Fibroblast of gingiva (primary cell): ENCODE data around the gene CISD1.

Source experiments
- DNase-seq: peaks from one replicate; pipeline ENCODE4 v3.0.0-alpha.2; 2011; ENCODE audit warnings: low read depth

The CISD1 gene

DNA sequence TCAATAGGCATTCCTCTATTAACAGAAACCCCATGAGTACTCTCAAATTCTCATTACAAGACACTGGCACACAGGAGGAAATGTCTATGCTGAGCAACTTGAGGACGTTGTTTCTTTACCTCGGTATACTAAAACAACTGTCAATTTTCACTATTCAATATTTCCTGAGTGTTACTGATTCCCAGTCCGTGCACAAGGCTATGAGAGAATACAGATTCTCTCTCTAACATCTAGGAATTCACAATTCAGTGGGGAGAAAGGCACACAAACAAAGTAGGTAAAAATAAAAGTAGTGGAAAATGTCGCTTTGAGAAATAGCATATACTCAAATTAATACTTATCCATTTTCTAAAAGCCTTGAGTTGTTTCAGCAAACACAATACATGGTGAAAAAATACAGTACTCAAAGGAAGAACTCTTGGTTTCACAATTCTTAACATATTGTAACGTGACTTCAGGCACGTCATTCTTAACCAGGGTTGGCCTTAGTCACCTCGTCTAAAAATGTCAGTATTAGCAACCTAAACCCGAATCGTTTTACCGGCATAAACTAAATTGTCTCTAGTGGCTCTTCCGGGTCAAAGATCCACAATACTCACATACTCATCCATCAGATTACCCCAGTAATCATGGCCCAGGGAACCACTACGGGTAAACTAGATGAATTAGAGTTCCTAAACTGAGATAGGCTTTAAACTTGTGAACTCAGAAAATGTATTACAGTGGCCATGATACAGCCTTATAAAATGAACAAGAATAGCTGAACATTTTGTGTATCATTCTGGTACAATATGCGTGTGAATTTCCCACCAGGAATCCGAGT lies 2.7 kb upstream of the CISD1 start:
- DNase-seq = peak; percentile 75

DNA sequence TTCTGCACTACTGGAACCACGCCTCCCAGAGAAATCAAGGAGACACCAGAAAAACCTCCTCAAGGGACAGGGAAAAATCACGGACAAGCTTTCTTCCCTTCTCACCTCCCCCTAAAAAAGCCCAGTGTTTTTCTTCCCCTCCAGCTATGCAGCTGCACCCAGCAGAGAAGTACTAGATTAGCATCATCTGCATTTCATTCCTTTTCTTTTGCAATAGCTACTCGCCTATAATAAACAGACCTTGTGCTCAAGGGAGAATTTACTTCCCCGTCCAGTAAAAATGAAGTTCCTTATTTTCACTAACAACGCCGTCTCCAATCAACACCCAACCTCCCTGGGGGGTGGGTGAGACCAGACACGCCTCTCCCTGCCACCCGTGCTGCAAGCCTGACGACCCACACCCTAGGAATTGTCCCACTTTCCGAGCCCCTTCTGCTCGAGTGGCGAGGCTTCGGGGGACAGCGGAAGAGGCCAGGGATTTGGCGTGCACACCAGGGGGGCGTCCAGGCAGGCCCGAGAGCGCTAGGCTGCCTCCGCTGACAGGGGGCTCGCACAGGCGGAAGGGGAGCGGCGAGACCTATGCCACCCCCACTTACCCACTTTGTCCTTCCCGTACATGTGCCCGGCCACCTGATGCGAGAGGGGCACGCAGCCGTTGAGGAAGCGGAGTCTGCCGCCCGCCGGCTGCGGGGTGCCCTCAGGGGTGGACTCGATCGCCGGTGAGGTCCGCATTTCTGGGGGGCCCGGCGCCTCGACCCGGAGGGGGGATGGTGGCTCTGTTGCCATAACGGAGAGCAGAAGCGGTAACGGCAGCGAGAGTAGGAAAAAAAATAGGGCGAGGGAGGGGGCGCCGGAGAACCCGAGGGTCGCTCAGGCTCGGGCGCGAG lies 1.9 kb upstream of the CISD1 start:
- peak; percentile 88 for DNase-seq

DNA sequence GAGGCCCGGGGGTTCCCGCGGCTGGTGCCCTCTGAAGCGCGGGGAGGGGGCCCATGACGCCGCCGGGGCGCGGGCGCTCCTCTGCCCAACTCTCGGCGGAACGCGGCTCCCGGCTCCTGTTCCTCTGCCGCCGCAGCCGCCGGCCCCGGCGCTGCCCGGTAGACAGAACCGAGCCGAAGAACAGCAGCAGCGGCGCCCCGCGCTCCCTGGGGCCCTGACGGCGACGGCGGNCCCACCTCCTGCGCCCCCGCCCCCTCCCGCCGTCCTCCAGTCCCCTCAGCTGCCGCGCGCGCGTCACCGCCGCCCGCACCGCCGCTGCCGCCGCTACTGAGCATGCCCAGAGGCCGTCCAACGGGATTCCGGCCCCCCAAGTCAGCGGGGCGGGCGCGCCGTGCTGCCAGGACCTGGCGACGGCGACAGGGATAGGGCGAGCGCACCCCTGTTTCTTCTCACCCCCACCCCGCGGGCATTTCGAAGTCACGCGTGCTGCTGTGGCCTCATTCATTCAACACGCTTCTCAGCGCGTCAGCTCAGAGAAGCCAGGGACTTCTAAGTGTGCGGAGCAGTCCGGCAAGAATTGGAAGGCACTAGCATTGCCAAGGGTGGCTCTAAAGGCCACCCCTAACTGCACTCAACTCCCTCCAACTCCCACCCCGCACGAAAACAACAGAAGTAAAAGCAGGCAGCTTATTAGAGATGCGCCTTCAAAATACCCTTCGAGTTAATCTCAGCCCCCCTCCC lies 1.1 kb upstream of the CISD1 start, which contains the start of gene IPMK:
Gene IPMK, minus strand, starts transcription at position 182 of the 741 bp plus-strand sequence. CDS start 283 bp downstream, outside the sequence.
- peak; percentile 95 for DNase-seq

DNA sequence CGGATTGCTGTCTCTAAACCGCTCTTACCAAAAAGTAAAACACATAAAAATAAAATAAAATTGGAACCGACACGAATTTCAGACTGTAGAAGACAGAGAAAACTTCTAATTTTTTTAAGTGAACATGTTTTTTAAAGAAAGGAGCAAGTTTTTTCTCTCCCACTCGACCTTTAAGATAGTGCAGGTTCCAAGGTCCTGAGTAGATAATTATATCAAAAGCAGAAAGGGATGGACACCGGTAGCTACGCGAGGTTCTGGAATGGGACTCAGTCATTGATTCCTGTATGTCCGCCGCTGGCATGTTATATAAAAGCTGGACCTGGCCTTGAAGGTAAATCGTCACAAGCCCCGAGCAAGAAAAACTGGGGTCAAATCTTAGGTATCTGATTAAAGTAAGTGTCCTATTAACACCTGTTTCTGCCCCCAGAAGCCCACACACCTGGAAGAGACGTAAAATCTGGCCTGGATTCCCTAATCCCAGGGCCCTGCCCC lies 462 bp upstream of the CISD1 start:
- no peak for DNase-seq

DNA sequence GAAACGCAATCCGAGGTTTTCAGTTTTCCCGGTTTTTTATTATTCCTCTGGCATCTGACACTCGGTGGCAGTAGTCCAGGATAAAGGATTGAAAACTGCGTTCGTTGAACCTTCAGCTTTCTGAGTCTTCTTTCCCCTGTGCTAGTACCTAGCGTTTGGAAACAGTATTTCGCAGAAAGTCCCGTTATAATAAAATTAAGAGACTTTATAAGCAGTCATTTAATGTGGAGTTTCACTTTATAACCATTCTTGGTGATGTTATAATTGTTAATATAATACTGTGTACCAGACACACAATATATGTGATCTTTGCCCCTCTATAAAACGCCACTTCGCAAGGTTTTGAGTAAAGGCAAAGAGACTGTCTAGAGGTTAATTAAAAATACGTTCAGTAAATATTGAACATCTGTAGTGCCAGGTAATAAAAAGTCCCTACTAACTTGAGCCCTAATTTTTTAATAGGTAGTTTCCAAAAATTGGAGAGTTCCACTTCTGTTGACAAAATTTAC lies 874 bp downstream of the CISD1 start:
- DNase-seq = no peak

DNA sequence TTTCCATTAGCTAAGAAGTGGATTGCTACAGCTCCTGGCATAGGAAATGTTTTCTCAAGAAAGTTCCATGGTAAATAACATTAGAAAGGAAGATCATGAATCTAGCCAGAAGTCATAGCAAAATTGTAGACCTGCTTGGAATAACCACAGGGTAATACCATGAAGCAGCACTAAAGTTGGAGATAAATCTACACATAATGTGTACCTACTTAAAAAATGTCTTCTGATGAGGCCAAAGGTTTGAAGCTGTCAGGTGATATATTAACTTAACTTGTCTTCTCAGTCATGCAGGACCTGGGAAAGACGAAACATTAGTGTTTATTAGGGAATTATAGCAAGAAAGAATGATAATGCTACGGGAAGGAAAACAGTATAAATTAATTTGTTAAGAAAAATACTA lies 6.3 kb downstream of the CISD1 start:
- no peak for DNase-seq

DNA sequence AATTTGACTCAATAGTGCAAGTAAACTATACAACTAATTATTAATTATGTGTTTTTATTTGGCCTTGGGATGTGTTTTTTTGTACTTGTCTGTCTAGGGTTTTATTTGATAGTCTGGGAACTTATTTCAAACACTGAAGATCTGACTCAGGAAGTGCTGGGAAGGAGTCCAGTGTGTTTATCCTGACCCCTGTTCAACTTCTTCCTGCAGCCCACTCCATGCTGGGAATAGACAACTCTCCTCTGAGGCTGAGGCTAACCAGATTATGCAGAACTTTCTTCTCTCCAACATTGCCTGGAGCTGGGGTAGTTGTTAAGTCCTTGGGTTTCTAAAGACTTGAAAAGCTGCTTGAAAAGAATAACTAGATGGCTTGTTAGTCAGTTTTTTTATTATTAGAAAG lies 6.9 kb downstream of the CISD1 start:
- DNase-seq = no peak

DNA sequence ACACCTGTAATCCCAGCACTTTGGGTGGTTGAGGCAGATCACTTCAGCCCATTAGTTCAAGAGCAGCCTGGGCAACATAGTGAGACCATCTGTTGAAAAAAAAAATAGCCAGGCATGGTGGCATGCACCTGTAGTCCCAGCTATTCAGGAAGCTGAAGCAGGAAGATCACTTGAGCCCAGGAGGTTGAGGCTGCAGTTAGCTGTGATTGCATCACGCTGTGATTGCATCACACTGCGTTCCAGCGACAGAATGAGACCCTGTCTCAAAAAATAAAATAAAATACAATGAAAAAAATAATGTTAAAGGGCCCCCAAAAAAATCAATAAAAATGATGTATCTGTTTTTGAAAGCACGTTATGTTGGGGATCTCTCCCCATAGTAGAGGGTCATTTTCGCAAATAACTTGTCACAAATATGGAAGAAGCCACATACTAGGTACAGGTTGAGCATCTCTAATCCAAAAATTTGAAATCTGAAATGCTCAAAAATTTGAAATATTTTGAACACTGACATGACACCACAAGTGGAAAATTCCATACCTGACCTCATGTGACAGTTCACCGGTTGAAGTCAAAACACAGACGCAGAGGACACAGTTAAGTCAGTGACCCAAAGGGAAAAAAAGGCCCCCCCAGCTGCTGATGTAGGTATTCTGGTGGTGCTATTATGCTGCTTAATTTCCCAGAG lies 9.5 kb downstream of the CISD1 start:
- no peak for DNase-seq

DNA sequence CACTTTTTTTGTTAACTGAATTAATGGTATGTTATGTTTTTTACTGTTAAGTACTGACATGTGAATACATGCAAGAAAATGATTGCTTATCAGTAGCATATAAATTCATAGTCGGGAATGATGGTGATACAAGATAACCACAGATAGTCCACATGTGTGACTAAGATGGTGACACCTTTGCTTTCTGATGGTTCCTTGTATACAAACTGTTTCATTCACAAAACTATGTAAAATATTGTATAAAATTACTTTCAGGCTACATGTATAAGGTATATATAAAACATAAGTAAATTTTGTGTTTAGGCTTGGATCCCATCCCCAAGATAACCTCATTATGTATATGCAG lies 10.0 kb downstream of the CISD1 start:
- DNase-seq = no peak

DNA sequence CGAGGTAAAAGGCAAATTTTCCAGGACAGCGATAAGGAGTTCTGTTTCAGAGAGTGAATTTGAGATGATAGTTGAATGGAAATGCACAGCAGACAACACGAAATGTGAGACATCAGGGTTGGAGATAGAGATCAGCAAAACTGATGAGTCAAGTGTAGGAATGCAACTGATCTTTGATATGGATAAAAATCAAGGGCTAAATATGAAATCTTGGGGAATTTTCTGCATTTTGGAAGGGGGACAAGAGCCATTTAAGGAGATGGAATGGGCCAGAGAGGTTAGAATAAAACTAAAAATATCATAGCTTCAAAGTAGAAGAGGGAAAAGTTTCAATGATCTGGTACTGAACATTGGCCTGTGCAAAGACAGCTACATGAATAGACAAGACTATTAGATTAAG lies 11.5 kb downstream of the CISD1 start:
- no peak for DNase-seq

DNA sequence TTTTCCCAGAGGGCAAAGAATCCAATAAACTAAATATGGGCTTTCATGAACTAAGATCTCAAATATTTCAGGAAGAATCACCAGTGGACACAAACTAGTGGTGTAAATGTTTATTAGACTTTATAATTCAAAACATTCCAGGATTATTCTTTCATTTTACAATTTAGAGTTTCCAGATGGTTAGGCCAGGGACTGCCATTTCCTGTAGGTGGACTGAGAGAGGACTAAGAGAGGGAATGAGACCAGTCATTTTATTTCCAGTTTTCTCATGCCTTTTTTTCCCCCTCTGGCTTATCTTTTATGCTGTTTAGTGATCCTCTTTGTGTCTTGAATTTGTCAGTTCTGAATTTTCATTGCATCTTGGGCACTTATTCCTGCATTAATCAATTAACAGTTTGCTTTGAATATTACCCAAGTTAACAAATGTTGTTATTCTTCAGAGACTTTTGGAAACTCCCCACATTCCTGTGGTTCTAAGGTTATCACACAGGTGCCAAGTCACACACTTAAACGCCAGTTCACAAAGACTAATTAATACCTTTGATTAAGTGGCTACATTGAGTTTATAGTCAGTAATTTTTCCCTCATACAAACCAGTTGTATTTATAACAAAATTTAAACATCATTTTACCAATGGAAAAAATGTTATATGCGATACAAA lies 12.3 kb downstream of the CISD1 start:
- DNase-seq = no peak

DNA sequence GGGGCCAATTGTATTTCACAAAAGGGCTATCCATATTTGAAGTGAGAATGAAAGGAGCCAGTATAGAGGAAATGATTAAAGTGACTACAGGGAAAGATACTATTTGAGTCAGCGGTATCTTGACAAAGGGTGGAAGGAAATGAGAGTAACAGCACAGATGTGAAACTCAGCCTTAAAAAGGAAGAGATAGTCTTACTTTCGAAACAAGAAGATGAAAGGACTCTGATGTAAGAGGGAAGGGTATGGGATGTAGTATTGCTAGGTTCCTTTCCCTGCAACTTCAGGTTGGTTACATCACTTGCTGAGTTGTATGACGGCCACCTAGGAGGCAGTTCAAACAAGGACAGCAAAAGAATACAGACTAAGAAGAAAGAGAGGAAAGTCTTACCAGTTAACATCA lies 13.7 kb downstream of the CISD1 start:
- no peak for DNase-seq

DNA sequence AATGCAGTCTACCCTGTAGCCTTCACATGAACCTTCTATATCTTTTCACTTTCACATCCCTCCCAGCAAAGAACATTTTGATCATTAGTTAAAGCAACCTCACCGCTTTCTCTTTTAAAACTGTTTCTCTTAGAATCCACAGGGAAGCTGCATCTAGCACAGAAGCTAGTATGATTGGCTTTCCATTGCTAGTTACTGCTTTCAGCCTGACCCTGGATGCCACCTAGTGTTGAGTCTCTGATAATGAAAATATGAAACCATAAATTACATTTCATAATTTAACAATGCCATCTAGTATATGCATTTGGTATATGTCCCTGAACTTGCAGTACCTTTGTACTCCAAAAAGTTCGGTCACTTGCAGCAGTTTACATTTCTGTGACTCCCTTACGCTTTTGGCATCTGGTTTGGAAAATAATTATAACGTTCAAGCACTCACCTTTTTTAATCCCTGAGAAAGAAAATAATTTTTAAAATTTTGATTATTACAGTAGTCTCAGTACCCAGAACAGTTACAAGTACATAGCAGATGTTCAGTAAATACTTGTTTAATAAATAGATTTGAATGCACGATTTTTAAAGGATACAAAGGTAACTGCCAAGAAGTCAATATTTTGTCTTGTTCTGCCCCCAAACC lies 22.7 kb downstream of the CISD1 start:
- peak; percentile 59 for DNase-seq

DNA sequence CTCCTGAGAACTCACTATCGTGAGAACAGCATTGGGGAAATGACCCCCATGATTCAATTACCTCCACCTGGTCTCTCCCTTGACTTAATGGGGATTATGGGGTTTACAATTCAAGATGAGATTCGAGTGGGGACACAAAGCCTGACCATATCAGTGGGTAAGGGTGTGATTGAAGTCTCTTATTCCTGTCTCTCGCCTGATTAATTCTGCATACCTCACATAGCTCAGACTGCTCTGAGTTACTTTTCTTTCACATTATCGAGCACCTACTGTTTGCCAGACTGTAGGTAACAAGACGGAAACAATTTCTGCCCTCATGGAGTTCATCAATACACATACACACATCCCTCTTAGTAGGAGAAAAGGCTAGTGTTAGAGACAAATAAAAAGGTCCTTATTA lies 25.0 kb downstream of the CISD1 start:
- DNase-seq = no peak

DNA sequence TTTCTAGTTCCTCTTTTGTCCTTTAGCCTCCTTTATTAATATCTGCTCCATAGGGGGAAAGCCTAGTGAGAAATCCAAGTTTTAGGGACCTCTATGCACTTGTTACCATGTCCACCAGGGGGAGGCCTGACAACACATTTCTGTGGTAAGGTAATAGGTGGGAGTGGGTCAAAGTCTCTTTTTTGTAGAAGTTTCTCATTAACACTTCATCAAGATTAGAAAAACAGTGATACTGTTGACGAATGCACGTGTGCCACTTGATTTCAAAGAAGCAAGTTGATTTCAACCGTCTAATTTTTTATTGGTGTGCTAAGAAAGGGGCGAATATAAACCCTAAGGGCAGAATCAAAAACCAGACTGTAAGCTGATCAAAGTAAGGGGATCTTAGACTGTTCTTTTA lies 30.6 kb downstream of the CISD1 start:
- peak; percentile 29 for DNase-seq

DNA sequence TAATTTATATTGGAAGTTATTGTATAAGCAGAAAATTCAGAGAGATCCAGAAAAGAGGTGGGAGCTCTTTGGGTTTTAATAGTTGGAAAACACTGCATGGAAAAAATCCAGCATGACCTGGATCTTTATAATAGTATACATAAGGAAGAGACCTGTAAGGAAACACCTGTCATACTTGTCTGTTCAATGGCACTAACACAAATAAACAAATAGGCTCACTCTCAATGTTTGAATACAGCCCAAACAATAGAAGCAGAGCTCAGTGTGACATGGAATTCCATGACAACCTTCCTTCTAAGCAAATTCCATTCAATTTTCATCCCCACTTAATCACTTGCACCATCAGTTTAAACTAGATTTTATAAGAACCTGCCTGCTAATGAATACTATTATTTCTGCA lies 31.7 kb downstream of the CISD1 start:
- DNase-seq = no peak

DNA sequence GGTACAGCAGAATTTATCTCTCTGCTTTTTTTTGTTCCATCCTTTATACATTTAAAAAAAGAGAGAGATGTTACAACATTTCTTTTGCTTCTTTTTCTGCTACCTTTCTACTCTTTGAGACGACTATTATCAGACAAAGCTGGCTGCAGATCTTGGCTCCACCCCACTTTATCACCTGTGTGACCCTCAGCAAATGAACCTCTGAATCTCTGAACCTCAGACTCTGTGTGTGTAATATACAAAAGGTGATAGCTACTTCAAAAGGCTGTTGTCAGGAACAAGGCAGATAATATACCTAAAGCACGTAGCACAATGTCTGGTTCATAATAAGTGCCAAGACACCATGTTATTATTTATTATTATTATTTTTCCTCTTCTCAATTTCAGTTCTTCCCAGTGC lies 33.3 kb downstream of the CISD1 start:
- DNase-seq = no peak

DNA sequence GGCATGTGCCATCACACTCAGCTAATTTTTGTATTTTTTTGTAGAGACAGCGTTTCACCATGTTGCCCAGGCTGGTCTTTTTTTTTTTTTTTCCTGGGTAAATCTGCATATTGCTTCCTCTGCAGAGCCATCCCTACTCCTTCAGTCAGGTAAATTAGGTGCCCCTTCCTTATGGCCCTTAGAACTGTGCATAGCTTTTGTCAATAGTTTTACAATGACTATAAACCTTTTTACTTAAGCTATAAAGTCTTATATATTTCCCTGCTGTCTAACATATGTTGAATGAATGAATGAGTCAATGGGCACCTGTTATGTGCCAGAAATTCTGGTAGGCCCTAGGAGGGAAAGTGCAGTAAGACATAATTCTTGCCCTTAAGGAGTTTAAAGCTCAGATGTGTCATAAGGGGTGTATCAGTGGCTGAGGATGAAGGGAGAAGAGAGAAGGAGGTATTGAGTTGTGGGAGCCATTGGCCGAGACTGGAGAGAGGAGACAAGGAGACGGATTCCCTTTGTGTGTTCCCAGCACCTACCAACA lies 35.2 kb downstream of the CISD1 start:
- no peak for DNase-seq

DNA sequence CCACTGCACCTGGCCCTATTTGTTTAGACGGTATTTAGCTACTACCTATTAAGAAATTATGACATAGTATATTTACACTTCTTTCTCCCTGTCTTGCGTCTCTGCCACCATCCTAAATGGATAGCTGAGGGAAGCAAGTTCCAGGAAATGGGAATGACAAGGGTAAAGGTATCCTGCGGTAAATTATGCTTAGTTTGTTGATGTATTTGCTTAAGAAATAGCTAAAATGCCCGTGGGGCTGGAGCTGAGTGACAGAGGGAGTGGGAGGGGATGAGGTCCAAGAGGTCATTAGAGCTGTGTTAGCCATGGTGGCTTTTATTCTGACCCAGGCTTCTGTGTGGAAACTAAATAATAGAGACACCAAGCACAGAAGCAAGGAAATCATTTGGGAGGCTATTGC lies 36.9 kb downstream of the CISD1 start:
- no peak for DNase-seq

DNA sequence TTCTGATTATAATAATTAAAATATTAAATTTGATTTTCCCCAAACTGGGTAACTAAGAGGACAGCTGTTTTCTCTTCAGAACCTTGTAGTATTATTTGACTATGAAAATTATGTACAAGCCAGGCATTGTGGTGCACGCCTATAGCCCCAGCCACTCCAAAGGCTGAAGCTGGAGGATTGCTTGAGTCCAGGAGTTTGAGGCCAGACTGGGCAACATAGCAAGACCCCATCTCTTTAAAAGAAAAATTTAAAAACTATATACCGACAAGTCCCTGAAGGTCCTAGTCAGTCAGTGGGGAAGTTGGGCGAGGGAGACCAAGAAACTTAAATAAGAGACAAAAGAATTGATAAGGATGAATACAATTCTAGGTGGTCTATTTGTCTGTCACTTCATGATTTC lies 38.7 kb downstream of the CISD1 start:
- DNase-seq = no peak
